GM10847 (cell line): ENCODE data around the gene DDR1.

Source experiments
- POLR2A ChIP-seq: IDR thresholded peaks from 2 replicates; pipeline ENCODE4 v1.6.1; 2011; ENCODE audit not compliant: insufficient read length; ENCODE audit errors: extremely low read depth

The DDR1 gene

DNA sequence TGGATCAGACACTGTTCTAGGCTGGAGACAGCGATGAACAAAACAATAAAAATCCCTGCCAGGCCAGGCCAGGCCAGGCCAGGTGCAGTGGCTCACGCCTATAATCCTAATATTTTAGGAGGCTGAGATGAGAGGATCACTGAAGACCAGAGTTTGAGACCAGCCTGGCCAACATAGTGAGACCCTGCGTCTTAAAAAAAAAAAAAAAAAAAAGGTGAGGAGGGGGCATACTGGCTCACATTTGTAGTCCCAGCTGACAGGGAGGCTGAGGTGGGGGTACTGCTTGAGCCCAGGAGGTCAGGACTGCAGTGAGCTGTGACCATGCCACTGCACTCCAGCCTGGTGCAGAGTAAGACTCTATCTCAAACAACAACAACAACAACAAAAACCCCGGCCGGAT lies 61.0 kb downstream of the DDR1 start:
- TF ChIP-seq POLR2A = no peak

DNA sequence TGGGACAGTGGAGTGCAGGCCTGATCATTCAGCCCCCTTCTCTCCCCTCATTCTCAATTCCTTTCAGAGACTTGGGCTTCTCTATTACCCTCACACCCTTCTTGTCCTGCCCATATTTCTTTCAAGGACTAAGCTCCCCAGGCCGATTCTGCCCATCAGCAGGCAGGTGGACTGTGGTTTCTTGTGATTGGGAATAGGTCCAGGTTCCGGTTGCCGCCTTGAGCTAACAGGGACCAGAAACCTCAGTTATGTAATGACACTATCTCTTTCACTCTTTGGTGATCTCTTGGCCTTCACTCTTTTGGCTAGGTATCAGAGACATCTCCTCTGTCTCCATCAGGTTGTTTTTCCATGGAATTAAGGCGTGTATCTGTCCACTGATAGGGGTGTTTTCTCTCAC lies 62.9 kb downstream of the DDR1 start:
- TF ChIP-seq POLR2A = no peak

DNA sequence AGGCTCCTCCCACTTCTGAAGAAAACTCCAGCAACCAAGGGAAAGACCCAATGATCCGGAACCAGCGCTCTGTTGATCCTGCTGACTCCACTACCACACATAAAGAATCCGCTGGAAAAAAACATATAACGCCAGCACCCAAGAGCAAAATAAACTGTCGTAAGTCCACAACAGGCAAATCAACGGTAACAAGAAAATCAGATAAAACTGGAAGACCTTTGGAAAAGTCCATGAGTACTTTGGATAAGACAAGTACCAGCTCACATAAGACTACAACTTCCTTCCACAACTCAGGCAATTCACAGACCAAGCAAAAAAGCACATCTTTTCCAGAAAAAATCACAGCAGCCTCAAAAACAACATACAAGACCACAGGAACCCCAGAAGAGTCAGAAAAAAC lies 64.5 kb downstream of the DDR1 start:
- TF ChIP-seq POLR2A = no peak
